NCI-H1436 treated with DMSO at 0.1 percent for 48 hours (cell line): Measurements from ENCODE around the gene SLX4IP.
"Not testable (repeated sequence)": the region's sequence is repeated elsewhere in the genome, so short reads cannot be mapped to it uniquely, and the experiment has no call there.

ENCODE experiments used
- DNase-seq: peaks from one replicate; lab custom pipeline; 2025; lab: John Stamatoyannopoulos, UW

Gene SLX4IP

GRCh38 chr20:10573273-10573950, 138.3 kb downstream of the SLX4IP start:
- DNase-seq, result no peak

GRCh38 chr20:10573951-10574339, 138.8 kb downstream of the SLX4IP start:
- no peak for DNase-seq

DNA sequence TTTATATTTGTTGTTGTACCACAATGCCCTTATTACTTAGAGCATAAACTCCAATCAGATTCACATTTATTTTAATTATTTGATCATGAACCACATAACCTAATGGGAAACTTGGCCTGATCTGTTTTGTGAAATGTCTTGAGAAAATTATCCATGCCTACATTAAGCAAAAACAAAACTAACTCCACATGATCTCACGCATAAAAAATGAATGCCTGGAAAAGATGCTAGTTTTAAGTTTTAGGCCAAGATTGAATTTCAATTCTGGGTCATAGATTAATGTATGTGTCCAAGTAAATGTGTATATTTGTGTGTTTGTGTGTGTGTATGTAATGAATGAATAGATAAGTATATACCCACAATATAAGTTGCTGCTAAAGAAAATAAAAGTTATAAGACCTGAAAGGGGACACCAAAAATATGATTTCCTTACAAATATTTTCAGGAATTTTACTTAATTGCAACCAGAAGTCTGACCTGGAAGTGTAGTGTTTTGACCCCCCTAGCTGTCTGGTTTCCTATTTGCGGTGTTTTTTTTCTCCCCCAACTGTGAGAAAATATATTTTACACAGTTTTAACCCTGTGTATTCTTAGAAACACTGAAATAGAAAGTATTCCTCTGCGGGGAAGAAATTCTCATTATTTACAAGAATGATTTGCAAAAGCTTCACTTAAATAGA, 141.4 kb downstream of the SLX4IP start:
- no peak for DNase-seq

GRCh38 chr20:10577648-10578047, 142.5 kb downstream of the SLX4IP start:
- DNase-seq, result no peak

GRCh38 chr20:10578607-10579006, 143.5 kb downstream of the SLX4IP start:
- no peak for DNase-seq

- DNase-seq, result no peak
These were observed 144.8 kb downstream of the SLX4IP start for GRCh38 chr20:10579942-10580341.

DNA sequence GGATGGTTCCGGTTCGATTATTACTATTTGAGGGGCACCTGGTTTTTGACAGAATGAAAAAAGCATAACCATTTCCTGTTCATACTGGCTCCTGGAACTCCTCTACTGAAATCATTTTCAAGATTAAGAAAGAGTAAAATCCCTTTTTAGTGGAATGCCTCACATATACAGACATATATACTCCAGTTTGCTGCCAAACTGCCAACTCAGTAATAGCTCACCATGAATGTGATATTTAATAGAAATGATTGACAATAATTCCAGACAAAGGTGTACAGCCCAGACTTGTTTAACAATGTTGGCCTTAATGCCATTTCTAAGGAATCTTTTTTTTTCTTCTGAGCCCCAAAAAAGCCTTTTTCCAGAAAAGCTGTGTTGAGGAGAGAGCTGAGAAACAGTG, 145.6 kb downstream of the SLX4IP start:
- DNase-seq, result no peak

- DNase-seq, result no peak
These were observed 146.7 kb downstream of the SLX4IP start for GRCh38 chr20:10581823-10582222.

GRCh38 chr20:10584371-10584770, 149.3 kb downstream of the SLX4IP start:
- DNase-seq, result no peak

DNA sequence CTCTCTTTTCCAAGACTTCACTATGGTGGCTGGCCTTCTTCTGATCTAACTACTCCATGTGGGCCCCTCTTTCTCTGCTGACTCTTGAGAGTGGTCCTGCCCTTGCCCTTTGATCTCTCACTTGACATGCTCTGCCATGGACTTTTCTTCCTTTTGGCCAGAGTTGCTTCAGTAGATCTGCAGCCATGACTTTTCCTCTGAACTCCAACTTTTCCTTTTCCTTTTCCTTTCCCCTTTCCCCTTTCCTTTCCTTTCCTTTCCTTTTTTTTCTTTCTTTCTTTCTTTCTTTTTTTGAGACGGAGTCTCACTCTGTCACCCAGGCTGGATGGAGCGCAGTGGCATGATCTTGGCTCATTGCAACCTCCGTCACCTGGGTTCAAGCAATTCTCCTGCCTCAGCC, 150.2 kb downstream of the SLX4IP start:
- DNase-seq, result no peak

- no peak for DNase-seq
These were observed 151.2 kb downstream of the SLX4IP start for GRCh38 chr20:10586296-10586695.

DNA sequence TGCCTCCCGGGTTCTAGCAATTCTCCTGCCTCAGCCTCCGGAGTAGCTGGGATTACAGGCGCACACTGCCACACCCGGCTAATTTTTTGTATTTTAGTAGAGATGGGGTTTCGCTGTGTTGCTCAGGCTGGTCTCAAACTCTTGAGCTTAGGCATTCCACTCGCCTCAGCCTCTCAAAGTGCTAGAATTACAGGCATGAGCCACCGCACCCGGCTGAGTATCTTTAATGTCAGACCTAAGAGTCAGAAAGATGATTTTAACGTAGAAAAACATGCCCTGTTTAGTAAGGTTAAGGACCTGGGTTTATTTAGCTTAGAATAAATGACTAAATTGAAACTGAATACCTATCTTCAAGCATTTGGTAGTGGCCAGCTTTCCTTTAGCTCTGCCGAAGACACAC, 155.3 kb downstream of the SLX4IP start:
- not testable (repeated sequence) for DNase-seq

- no peak for DNase-seq
These were observed 156.0 kb downstream of the SLX4IP start for GRCh38 chr20:10590950-10591671.

- DNase-seq, result no peak
These were observed 156.9 kb downstream of the SLX4IP start for GRCh38 chr20:10591946-10592521.

DNA sequence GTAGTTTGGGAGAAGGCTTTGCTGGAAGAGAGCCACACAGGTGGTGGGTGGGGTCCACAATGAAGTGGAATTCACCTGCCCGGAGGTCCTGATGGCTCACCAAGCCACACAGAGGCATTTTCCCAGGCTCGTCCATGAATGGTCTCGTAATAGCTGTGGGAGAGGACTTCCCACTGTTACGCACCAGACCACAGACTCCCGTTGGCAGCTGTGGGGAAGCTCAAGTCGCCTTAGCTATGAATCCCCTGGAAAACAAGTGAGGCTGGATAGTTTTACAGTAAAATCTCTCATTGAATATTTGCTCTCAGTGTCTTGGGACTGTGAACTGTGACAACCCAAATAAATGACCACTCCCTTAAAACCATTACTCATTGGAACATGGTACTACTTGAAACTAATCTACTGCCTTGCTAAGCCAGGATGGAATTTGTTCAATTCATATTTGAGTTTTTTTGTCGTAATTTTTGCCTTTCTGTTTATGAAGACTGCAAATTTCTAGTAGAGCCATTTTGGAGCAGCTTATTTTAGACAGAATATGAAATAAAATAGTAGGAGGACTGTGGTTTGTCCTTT, 159.3 kb downstream of the SLX4IP start:
- DNase-seq, result no peak

- no peak for DNase-seq
These were observed 160.2 kb downstream of the SLX4IP start for GRCh38 chr20:10595266-10595665.

DNA sequence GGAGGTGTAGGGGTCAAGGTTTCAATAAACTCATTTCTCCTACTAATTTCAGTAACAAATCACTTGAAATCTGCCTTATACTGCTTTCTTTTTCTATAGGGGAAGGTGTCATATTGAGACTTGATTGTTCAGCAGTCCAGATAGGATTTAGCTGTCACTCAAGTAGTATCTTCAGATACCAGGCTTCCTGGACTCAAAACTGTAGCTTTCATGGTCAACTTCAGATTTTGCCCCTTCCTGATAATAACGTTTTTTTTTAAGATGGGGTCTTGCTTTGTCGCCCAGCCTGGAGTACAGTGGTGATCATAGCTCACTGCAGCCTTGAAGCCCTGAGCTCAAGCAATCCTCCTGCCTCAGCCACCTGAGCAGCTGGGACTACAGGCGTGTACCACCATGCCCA, 160.9 kb downstream of the SLX4IP start:
- DNase-seq, result no peak

DNA sequence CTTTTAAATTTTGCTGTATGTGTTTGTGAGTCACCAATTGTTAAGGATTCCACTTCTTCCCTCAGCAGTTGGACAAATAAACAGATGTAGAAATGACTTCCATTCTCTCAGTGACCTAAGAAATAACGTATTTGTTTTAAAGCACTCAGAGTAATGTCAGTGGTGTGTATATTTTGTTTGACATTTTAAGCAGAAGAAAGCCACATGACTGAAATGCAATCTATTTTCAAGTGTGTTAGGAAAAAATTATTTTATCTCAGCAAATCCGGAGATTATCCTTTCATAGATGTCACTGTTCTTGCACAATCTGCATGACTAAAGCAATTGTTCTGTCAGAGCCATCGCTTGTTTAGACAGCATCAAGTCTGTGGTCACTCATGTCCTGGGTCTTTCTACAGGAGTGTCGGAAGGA, 161.6 kb downstream of the SLX4IP start:
- DNase-seq, result no peak

- no peak for DNase-seq
These were observed 162.5 kb downstream of the SLX4IP start for GRCh38 chr20:10597637-10598036.

DNA sequence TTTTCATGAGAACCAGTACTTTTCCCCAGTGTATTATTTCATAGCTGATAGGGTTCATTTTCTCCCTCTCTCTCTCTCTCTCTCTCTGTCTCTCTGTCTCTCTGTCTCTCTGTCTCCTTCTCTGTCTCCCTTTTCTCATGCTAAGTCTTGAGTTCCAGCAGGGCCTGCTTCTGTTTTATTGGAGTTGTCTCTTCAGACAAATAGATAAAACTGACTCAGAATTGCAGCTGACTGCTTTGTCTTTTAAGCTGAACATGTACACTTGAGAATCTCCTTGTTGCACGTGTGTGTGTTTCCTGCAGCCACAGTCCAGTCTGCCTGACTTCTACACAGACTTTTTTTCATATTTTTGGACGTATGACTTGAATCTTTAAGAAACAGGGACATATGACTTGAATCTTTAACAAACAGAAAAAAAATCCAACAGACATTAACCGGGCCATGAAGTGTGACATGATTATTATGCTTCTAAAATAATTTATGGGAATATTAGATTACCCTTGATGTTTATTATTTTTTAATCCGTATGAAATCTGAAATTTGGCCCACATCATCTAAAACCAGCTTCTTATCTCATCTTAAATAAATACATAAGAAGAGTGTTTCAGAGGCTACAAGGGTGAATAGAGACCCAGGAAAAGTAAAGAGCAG, 167.2 kb downstream of the SLX4IP start:
- no peak for DNase-seq

GRCh38 chr20:10603378-10603777, 168.3 kb downstream of the SLX4IP start:
- DNase-seq, result no peak
